Measurements from ENCODE around the gene NAP1L4. TPM values are rescaled to one million over a fixed set of nuclear protein-coding genes. Genes with fewer than 3 reads are reported as not detected.

Gene NAP1L4, protein sequence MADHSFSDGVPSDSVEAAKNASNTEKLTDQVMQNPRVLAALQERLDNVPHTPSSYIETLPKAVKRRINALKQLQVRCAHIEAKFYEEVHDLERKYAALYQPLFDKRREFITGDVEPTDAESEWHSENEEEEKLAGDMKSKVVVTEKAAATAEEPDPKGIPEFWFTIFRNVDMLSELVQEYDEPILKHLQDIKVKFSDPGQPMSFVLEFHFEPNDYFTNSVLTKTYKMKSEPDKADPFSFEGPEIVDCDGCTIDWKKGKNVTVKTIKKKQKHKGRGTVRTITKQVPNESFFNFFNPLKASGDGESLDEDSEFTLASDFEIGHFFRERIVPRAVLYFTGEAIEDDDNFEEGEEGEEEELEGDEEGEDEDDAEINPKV
- 196 and 199 TPM in 2 replicates for polyA plus RNA-seq
- polyA minus RNA-seq, result 204 and 209 TPM in 2 replicates

DNA sequence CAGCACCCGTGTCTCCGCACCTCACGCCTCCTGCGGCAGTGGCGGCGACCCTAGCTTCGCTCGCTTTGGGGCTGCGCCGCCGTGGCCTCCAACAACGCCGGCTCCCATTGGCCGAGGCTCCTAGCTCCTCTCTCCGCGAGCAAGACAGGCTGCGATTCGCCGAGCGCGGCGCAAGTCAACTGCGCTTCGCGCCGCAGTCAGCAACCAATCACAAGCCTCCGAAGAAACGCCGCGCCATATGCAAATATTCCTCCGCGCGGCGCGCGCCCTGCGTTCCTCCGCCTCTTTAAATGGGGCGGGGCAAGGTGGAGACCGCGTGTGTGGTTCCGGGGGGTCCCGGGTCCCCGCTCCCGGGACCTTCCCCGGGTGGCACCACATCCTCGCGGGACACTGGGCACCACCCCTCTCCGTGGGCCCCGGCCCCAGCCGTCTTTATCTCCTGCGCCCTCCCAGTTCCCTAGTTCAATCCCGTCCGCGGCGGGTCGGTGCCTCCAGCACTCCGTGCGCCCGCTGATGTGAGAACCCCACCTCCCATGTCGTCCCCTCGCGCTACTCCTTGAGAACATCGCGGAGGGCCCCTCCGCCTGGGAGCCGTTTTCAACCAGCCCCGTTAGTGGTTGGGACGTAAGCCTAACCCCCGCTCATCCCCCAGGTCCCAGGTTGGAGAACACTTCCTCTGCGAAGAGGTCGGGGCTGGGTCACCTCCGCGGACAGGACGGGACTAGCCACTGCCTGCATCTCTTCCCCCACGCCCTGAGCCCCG is at the start of gene NAP1L4:
NAP1L4 (minus strand) TSS at position 96 of the 763 bp plus-strand sequence. CDS start 13,109 bp downstream, outside the sequence.
- H3K4me2 ChIP-seq (ENCODE audit: low read length), result peak within 1 kb of the TSS; percentile 97
- peaks cover 43% of the 10 kb centered on the region for H3K79me2 ChIP-seq (replicated peaks; ENCODE audit: insufficient read depth, low read length)
- peak within 1 kb of the TSS; percentile 80 for H3K27ac ChIP-seq (ENCODE audit: low read length)
- TF ChIP-seq, protein P1, sequence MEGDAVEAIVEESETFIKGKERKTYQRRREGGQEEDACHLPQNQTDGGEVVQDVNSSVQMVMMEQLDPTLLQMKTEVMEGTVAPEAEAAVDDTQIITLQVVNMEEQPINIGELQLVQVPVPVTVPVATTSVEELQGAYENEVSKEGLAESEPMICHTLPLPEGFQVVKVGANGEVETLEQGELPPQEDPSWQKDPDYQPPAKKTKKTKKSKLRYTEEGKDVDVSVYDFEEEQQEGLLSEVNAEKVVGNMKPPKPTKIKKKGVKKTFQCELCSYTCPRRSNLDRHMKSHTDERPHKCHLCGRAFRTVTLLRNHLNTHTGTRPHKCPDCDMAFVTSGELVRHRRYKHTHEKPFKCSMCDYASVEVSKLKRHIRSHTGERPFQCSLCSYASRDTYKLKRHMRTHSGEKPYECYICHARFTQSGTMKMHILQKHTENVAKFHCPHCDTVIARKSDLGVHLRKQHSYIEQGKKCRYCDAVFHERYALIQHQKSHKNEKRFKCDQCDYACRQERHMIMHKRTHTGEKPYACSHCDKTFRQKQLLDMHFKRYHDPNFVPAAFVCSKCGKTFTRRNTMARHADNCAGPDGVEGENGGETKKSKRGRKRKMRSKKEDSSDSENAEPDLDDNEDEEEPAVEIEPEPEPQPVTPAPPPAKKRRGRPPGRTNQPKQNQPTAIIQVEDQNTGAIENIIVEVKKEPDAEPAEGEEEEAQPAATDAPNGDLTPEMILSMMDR (IDR thresholded peaks at IDR 0.05; ENCODE audit: poor library complexity, severe bottlenecking), result no peak
- TF ChIP-seq MXI1 (conservative IDR thresholded peaks at IDR 0.05; ENCODE audit: poor library complexity, severe bottlenecking) (peak; percentile 99), EZH2 (IDR thresholded peaks at IDR 0.05; ENCODE audit: borderline replicate concordance, insufficient read depth, low read length, poor library complexity, severe bottlenecking) (no peak), EP300 (conservative IDR thresholded peaks at IDR 0.05; ENCODE audit: poor library complexity, severe bottlenecking) (peak; percentile 23), RAD21 (conservative IDR thresholded peaks at IDR 0.05) (no peak), SMC3 (conservative IDR thresholded peaks at IDR 0.05; ENCODE audit: poor library complexity) (peak; percentile 50), TAF1 (IDR thresholded peaks at IDR 0.05; ENCODE audit: low read depth) (peak; percentile 67), POLR2AphosphoS5 (IDR thresholded peaks at IDR 0.05) (peak; percentile 95)
- TF ChIP-seq, protein P2, sequence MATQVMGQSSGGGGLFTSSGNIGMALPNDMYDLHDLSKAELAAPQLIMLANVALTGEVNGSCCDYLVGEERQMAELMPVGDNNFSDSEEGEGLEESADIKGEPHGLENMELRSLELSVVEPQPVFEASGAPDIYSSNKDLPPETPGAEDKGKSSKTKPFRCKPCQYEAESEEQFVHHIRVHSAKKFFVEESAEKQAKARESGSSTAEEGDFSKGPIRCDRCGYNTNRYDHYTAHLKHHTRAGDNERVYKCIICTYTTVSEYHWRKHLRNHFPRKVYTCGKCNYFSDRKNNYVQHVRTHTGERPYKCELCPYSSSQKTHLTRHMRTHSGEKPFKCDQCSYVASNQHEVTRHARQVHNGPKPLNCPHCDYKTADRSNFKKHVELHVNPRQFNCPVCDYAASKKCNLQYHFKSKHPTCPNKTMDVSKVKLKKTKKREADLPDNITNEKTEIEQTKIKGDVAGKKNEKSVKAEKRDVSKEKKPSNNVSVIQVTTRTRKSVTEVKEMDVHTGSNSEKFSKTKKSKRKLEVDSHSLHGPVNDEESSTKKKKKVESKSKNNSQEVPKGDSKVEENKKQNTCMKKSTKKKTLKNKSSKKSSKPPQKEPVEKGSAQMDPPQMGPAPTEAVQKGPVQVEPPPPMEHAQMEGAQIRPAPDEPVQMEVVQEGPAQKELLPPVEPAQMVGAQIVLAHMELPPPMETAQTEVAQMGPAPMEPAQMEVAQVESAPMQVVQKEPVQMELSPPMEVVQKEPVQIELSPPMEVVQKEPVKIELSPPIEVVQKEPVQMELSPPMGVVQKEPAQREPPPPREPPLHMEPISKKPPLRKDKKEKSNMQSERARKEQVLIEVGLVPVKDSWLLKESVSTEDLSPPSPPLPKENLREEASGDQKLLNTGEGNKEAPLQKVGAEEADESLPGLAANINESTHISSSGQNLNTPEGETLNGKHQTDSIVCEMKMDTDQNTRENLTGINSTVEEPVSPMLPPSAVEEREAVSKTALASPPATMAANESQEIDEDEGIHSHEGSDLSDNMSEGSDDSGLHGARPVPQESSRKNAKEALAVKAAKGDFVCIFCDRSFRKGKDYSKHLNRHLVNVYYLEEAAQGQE (IDR thresholded peaks at IDR 0.05; ENCODE audit: borderline replicate concordance), result no peak
- peak within 1 kb of the TSS; percentile 87 for H3K9ac ChIP-seq (ENCODE audit: low read length)
- H3F3A ChIP-seq (ENCODE audit: insufficient read depth, low read length, poor library complexity, severe bottlenecking), result no peaks in the 10 kb centered on the region
- peaks cover 12% of the 10 kb centered on the region for H4K20me1 ChIP-seq (ENCODE audit: insufficient read depth)
- peak within 1 kb of the TSS; percentile 60 for H2AFZ ChIP-seq (ENCODE audit: low read depth, low read length)
- H3K36me3 ChIP-seq (ENCODE audit: insufficient read depth, low read length), result no peaks in the 10 kb centered on the region
- no peaks in the 10 kb centered on the region for H3K9me2 ChIP-seq (ENCODE audit: insufficient read depth, low read length)
- no peaks in the 10 kb centered on the region for H3K9me3 ChIP-seq (ENCODE audit: low read length)
- no peaks in the 10 kb centered on the region for H3K27me3 ChIP-seq (ENCODE audit: insufficient read depth, low read depth, low read length)
- H3K4me3 ChIP-seq (ENCODE audit: low read length), result peak within 1 kb of the TSS; percentile 96

DNA sequence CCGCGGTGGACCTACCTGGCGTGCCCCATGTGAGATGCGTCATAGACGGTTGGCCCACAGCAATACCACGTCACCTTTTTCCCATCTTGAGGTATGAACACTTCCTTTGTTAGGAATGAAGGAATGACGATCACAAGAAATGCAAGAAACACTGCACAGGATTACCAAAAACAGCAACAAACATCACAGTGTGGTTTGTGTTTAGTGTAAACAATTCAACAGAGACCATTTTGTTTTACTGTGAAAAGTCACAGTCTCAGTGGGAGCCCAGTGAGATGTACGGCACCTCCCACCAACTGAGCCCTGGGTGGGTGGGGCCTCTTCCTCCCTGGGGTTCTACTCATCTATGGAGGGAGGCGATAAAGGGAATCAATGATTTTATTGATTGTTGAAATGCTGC is 48.8 kb upstream of the NAP1L4 start:
- Histone ChIP-seq H3K27ac (ENCODE audit: low read length) (no peak overlapping the region), H3K9ac (ENCODE audit: low read length) (no peak overlapping the region), H3K4me3 (ENCODE audit: low read length) (no peak overlapping the region), H3K9me2 (ENCODE audit: insufficient read depth, low read length) (no peaks in the 10 kb centered on the region), H3K36me3 (ENCODE audit: insufficient read depth, low read length) (no peaks in the 10 kb centered on the region), H3K27me3 (ENCODE audit: insufficient read depth, low read depth, low read length) (no peaks in the 10 kb centered on the region), H3K79me2 (replicated peaks; ENCODE audit: insufficient read depth, low read length) (no peaks in the 10 kb centered on the region), H4K20me1 (ENCODE audit: insufficient read depth) (no peaks in the 10 kb centered on the region), H3K9me3 (ENCODE audit: low read length) (no peaks in the 10 kb centered on the region), H3F3A (ENCODE audit: insufficient read depth, low read length, poor library complexity, severe bottlenecking) (no peaks in the 10 kb centered on the region), H3K4me2 (ENCODE audit: low read length) (no peak overlapping the region), H2AFZ (ENCODE audit: low read depth, low read length) (no peak overlapping the region)
- TF ChIP-seq EP300 (conservative IDR thresholded peaks at IDR 0.05; ENCODE audit: poor library complexity, severe bottlenecking), result no peak
- TF ChIP-seq, protein P2 (IDR thresholded peaks at IDR 0.05; ENCODE audit: borderline replicate concordance), result no peak
- TF ChIP-seq MXI1 (conservative IDR thresholded peaks at IDR 0.05; ENCODE audit: poor library complexity, severe bottlenecking), result no peak

Data from neural cell (in vitro differentiated cells).